H1 (cell line): ENCODE results near the gene MPND. TPM values are rescaled to one million over a fixed set of nuclear protein-coding genes. Genes with fewer than 3 reads are reported as not detected.

Source experiments
- ASH2L ChIP-seq: fragments of 200-600, 300-600 bp; sonication (generic); IDR thresholded peaks from one replicate; pipeline ENCODE4 v1.7.1; 2017; ENCODE audit warnings: low read length
- ATF3 ChIP-seq: IDR thresholded peaks from 2 replicates; pipeline ENCODE4 v1.6.1; 2011; ENCODE audit warnings: low read depth, mild to moderate bottlenecking, low read length; ENCODE audit not compliant: insufficient read depth
- CHD1 ChIP-seq: IDR thresholded peaks from 2 replicates; pipeline ENCODE4 v1.6.1; 2012; ENCODE audit warnings: low read depth, low read length, improper control_type of control experiment
- CHD2 ChIP-seq: IDR thresholded peaks from 2 replicates; pipeline ENCODE4 v1.6.1; 2012; ENCODE audit warnings: low read length, improper control_type of control experiment
- CTBP2 ChIP-seq: IDR thresholded peaks from 2 replicates; pipeline ENCODE4 v1.7.0; 2011; ENCODE audit warnings: borderline replicate concordance, mild to moderate bottlenecking, moderate library complexity, mixed read lengths, low read length; ENCODE audit not compliant: insufficient read depth, insufficient read length
- E2F6 ChIP-seq: IDR thresholded peaks from 2 replicates; pipeline ENCODE4 v1.6.1; 2012; ENCODE audit warnings: inconsistent platforms
- EGR1 ChIP-seq: IDR thresholded peaks from 2 replicates; pipeline ENCODE4 v1.6.1; 2011; ENCODE audit warnings: low read depth, low read length, borderline replicate concordance
- EP300 ChIP-seq, 2 experiments: IDR thresholded peaks; 1 replicate in 1 of 2; 2 replicates in 1 of 2; pipeline ENCODE4 v1.6.1; 2011 to 2012; ENCODE audit warnings: low read depth in 2 of 2, low read length in 2 of 2, mild to moderate bottlenecking in 2 of 2, borderline replicate concordance in 1 of 2, inconsistent platforms in 1 of 2, moderate library complexity in 1 of 2
- FOSL1 ChIP-seq: IDR thresholded peaks from 2 replicates; pipeline ENCODE4 v1.6.1; 2011; ENCODE audit warnings: mild to moderate bottlenecking, low read depth, low read length, moderate library complexity; ENCODE audit not compliant: insufficient read depth
- JUN ChIP-seq: IDR thresholded peaks from 2 replicates; pipeline ENCODE4 v1.6.1; 2011; ENCODE audit warnings: low read depth, mild to moderate bottlenecking, improper control_type of control experiment, low read length
- JUND ChIP-seq: IDR thresholded peaks from 2 replicates; pipeline ENCODE4 v1.6.1; 2011; ENCODE audit warnings: mild to moderate bottlenecking, improper control_type of control experiment, low read length
- KDM4A ChIP-seq: IDR thresholded peaks from one replicate; pipeline ENCODE4 v1.7.1; 2012; ENCODE audit warnings: low read depth, mild to moderate bottlenecking, moderate library complexity, low read length, inconsistent platforms; ENCODE audit not compliant: severe bottlenecking
- KDM5A ChIP-seq: fragments of 200-600 bp; IDR thresholded peaks from 2 replicates; pipeline ENCODE4 v1.7.1; 2012; ENCODE audit warnings: mild to moderate bottlenecking, low read length, inconsistent platforms, mixed read lengths
- MAFK ChIP-seq: IDR thresholded peaks from 2 replicates; pipeline ENCODE4 v1.6.1; 2012; ENCODE audit warnings: low read depth, mild to moderate bottlenecking, improper control_type of control experiment, low read length
- PHF8 ChIP-seq: fragments of 200-600 bp; sonication (generic); conservative IDR thresholded peaks from 2 replicates; pipeline ENCODE4 v1.7.1; 2012; ENCODE audit warnings: low read depth, mild to moderate bottlenecking, inconsistent platforms, low read length, moderate library complexity
- RFX5 ChIP-seq: IDR thresholded peaks from 2 replicates; pipeline ENCODE4 v1.6.1; 2011; ENCODE audit warnings: low read depth, low read length, improper control_type of control experiment, borderline replicate concordance
- SAP30 ChIP-seq: fragments of 300-600 bp; sonication (generic); IDR thresholded peaks from 2 replicates; pipeline ENCODE4 v1.7.1; 2012; ENCODE audit warnings: low read length, moderate library complexity, mild to moderate bottlenecking, inconsistent platforms; ENCODE audit not compliant: insufficient read depth, insufficient replicate concordance
- SIN3A ChIP-seq, 2 experiments: IDR thresholded peaks in 1 of 2; conservative IDR thresholded peaks in 1 of 2; 2 replicates each; pipeline ENCODE4 v1.6.1; 2011 to 2012; ENCODE audit warnings: low read length in 2 of 2, improper control_type of control experiment in 1 of 2, low read depth in 1 of 2, mild to moderate bottlenecking in 1 of 2
- SIRT6 ChIP-seq: IDR thresholded peaks from one replicate; pipeline ENCODE4 v1.7.1; 2012; ENCODE audit warnings: low read length, inconsistent platforms
- SIX5 ChIP-seq: IDR thresholded peaks from 2 replicates; pipeline ENCODE4 v1.6.1; 2011; ENCODE audit warnings: mild to moderate bottlenecking, low read depth, low read length
- SP1 ChIP-seq: IDR thresholded peaks from 2 replicates; pipeline ENCODE4 v1.6.1; 2011; ENCODE audit warnings: low read depth, low read length
- SP4 ChIP-seq: IDR thresholded peaks from 2 replicates; pipeline ENCODE4 v1.6.1; 2012; ENCODE audit warnings: low read length, inconsistent platforms
- polyA plus RNA-seq, 7 experiments: library from polyadenylated mRNA; depleted of rRNA in 3 of 7; stranded (reverse) in 5 of 7; unstranded in 2 of 7; fragments of >200 nt in 5 of 7; fragments of 200-250 nt in 2 of 7; gene quantifications; 1 replicate in 5 of 7; 2 replicates in 1 of 7; 4 replicates in 1 of 7; pipeline versions ENCODE4 v1.2.1 to v1.2.3, GENCODE V29; 2011 to 2013; ENCODE audit warnings: missing spikeins in 2 of 7, mixed read lengths in 2 of 7
- total RNA-seq: library from RNA; stranded (reverse); fragmentation: NEBNext Ultra II Directional; extraction: Animal tissue kit (Norgen Biotek cat#: 25700); gene quantifications from 2 replicates; pipeline ENCODE4 v1.2.1, GENCODE V29; 2021

The MPND gene
- total and polyA plus RNA-seq, 2 of the 8 experiments (the other 6 are each of a cell fraction or from before 2014, with no cell fraction given) = 22.9 to 27.7 TPM

GRCh38 chr19:4402171-4403004 is 59.0 kb downstream of the MPND start, which contains the start of gene CHAF1A (continued):
- TF ChIP-seq SIX5 (no peak), SP1 (peak; percentile 98), EP300 (IDR thresholded peaks at IDR 0.05; ENCODE audit: borderline replicate concordance in 1 of 2, low read depth in 2 of 2, low read length in 2 of 2) (no peak), SAP30 (no peak), SIRT6 (no peak), CTBP2 (no peak), MAFK (no peak), CHD1 (no peak), CHD2 (peak; percentile 100), SIN3A (conservative IDR thresholded peaks at IDR 0.05 in 1 of 2, IDR thresholded peaks at IDR 0.05 in 1 of 2; ENCODE audit: low read depth in 1 of 2, low read length in 2 of 2) (peak in 1 of 2 experiments; percentile 78; a peak in 1 of 4 replicates), JUN (no peak), ASH2L (no peak), SP4 (no peak), KDM5A (no peak), E2F6 (peak; percentile 92), FOSL1 (no peak), KDM4A (peak; percentile 95), ATF3 (peak; percentile 82), PHF8 (peak; percentile 90), EGR1 (no peak), JUND (no peak), RFX5 (no peak)
